H1 (cell line): ENCODE data around the gene TSEN2. TPM values are rescaled to one million over a fixed set of nuclear protein-coding genes. Genes with fewer than 3 reads are reported as not detected.

ENCODE experiments used
- CTCF ChIA-PET: fragments of 300-600 bp; sonication (Branson Sonifier 250); formaldehyde crosslinking; loops from one replicate; lab custom pipeline; 2021; ENCODE audit not compliant: partially characterized antibody; lab: Charles Lee
- POLR2A ChIA-PET: fragments of 300-600 bp; sonication (Branson Sonifier 250); formaldehyde crosslinking; loops from one replicate; lab custom pipeline; 2021; ENCODE audit warnings: inconsistent platforms; ENCODE audit not compliant: partially characterized antibody; lab: Charles Lee
- DNase-seq, 2 experiments: peaks; one replicate each; pipeline versions ENCODE4 v3.0.0 to v3.0.0-alpha.2; 2010 to 2022; ENCODE audit warnings: low spot score in 2 of 2, low read depth in 1 of 2, mixed read lengths in 1 of 2
- FAIRE-seq: peaks from 2 replicates; lab custom pipeline; 2011; peaks lifted over from hg19 to GRCh38; lab: Jason Lieb, UNC
- H2AFZ ChIP-seq: 2 replicates; pipeline ENCODE4 v1.8.1; 2012; ENCODE audit warnings: low read length, inconsistent platforms
- H2AK5ac ChIP-seq: 2 replicates; pipeline ENCODE4 v1.6.1; 2013; ENCODE audit warnings: low read depth, low read length
- H2BK120ac ChIP-seq: replicated peaks from 2 replicates; pipeline ENCODE3; 2013; ENCODE audit warnings: low read depth, low read length, inconsistent platforms
- H2BK12ac ChIP-seq: 2 replicates; pipeline ENCODE4 v1.6.1; 2013; ENCODE audit warnings: low read depth, low read length
- H2BK15ac ChIP-seq: 2 replicates; pipeline ENCODE4 v1.6.1; 2013; ENCODE audit warnings: low read length
- H2BK20ac ChIP-seq: 2 replicates; pipeline ENCODE4 v1.6.1; 2013; ENCODE audit warnings: low read length
- H2BK5ac ChIP-seq: 2 replicates; pipeline ENCODE4 v1.6.1; 2013; ENCODE audit warnings: low read depth, low read length
- H3K14ac ChIP-seq: 2 replicates; pipeline ENCODE4 v1.6.1; 2013; ENCODE audit warnings: inconsistent platforms; ENCODE audit not compliant: insufficient read length
- H3K18ac ChIP-seq: 2 replicates; pipeline ENCODE4 v1.6.1; 2013; ENCODE audit warnings: low read length; ENCODE audit errors: extremely low read depth
- H3K23ac ChIP-seq: 2 replicates; pipeline ENCODE4 v1.6.1; 2013; ENCODE audit warnings: inconsistent platforms; ENCODE audit not compliant: insufficient read length
- H3K23me2 ChIP-seq: 2 replicates; pipeline ENCODE4 v1.6.1; 2013; ENCODE audit warnings: low read depth, low read length
- H3K27ac ChIP-seq: 2 replicates; pipeline ENCODE4 v1.6.1; 2011; ENCODE audit warnings: low read depth, low read length, inconsistent platforms
- H3K27me3 ChIP-seq, 4 experiments: replicated peaks in 1 of 4; 1 replicate in 1 of 4; 2 replicates in 3 of 4; pipeline versions ENCODE4 v1.6.1 to v1.8.1; 2011 to 2013; ENCODE audit warnings: low read length in 3 of 4, mild to moderate bottlenecking in 3 of 4, inconsistent platforms in 2 of 4, mixed read lengths in 2 of 4, moderate library complexity in 1 of 4; ENCODE audit not compliant: control insufficient read depth in 3 of 4, insufficient read depth in 3 of 4; ENCODE audit errors: extremely low read depth in 1 of 4
- H3K36me3 ChIP-seq, 4 experiments: 2 replicates each; pipeline versions ENCODE4 v1.6.1 to v1.8.1; 2011 to 2013; ENCODE audit warnings: mild to moderate bottlenecking in 4 of 4, low read length in 3 of 4, moderate library complexity in 2 of 4, control low read depth in 1 of 4, inconsistent platforms in 1 of 4; ENCODE audit not compliant: insufficient read depth in 4 of 4, control insufficient read depth in 2 of 4
- H3K4ac ChIP-seq: replicated peaks from 2 replicates; pipeline ENCODE3; 2013; ENCODE audit warnings: low read length, low read depth, mixed read lengths, inconsistent platforms; ENCODE audit not compliant: insufficient read length
- H3K4me1 ChIP-seq, 4 experiments: replicated peaks in 1 of 4; 1 replicate in 1 of 4; 2 replicates in 3 of 4; pipeline versions ENCODE4 v1.6.1 to v1.8.1; 2011 to 2013; ENCODE audit warnings: low read length in 3 of 4, inconsistent platforms in 2 of 4, mixed read lengths in 1 of 4; ENCODE audit not compliant: insufficient read depth in 4 of 4, control insufficient read depth in 3 of 4
- H3K4me2 ChIP-seq, 2 experiments: 2 replicates each; pipeline versions ENCODE4 v1.6.1 to v1.8.1; 2011 to 2013; ENCODE audit warnings: low read depth in 2 of 2, low read length in 2 of 2, control low read depth in 1 of 2, inconsistent platforms in 1 of 2, mild to moderate bottlenecking in 1 of 2; ENCODE audit not compliant: insufficient read depth in 1 of 2
- H3K4me3 ChIP-seq, 4 experiments: fragments of 200-600, 300-600 bp in 1 of 4; sonication (generic), shearing (Covaris generic), sonication (Bioruptor Twin) in 1 of 4; 2 replicates each; pipeline versions ENCODE4 v1.5.1 to v1.8.1; 2011 to 2016; ENCODE audit warnings: low read length in 4 of 4, low read depth in 3 of 4, control low read depth in 2 of 4, inconsistent platforms in 2 of 4, mild to moderate bottlenecking in 2 of 4, mixed read lengths in 1 of 4, moderate library complexity in 1 of 4; ENCODE audit not compliant: insufficient read depth in 2 of 4; ENCODE audit errors: extremely low read depth in 1 of 4
- H3K56ac ChIP-seq: replicated peaks from 2 replicates; pipeline ENCODE3; 2013; ENCODE audit warnings: low read depth, mild to moderate bottlenecking, mixed read lengths, low read length, inconsistent platforms; ENCODE audit not compliant: insufficient read length
- H3K79me1 ChIP-seq: 2 replicates; pipeline ENCODE4 v1.6.1; 2013; ENCODE audit warnings: low read depth, low read length, control low read depth
- H3K79me2 ChIP-seq, 2 experiments: 2 replicates each; pipeline versions ENCODE4 v1.6.1 to v1.8.1; 2012 to 2013; ENCODE audit warnings: low read length in 2 of 2, mild to moderate bottlenecking in 2 of 2, inconsistent platforms in 1 of 2; ENCODE audit not compliant: insufficient read depth in 2 of 2, control insufficient read depth in 1 of 2
- H3K9ac ChIP-seq, 4 experiments: replicated peaks in 1 of 4; 1 replicate in 1 of 4; 2 replicates in 3 of 4; pipeline versions ENCODE4 v1.6.1 to v1.8.1; 2011 to 2013; ENCODE audit warnings: low read depth in 3 of 4, low read length in 3 of 4, control low read depth in 2 of 4, mild to moderate bottlenecking in 2 of 4, moderate library complexity in 2 of 4, inconsistent platforms in 1 of 4; ENCODE audit errors: extremely low read depth in 1 of 4
- H3K9me3 ChIP-seq, 2 experiments: 2 replicates each; pipeline versions ENCODE4 v1.6.1 to v1.8.1; 2012 to 2013; ENCODE audit warnings: mild to moderate bottlenecking in 2 of 2, moderate library complexity in 2 of 2, control low read depth in 1 of 2, inconsistent platforms in 1 of 2, low read depth in 1 of 2, low read length in 1 of 2, mixed read lengths in 1 of 2; ENCODE audit not compliant: insufficient read depth in 2 of 2
- H4K20me1 ChIP-seq, 2 experiments: replicated peaks in 1 of 2; 2 replicates each; pipeline versions ENCODE3 to v1.8.1; 2011 to 2013; ENCODE audit warnings: inconsistent platforms in 2 of 2, low read length in 2 of 2, mild to moderate bottlenecking in 1 of 2; ENCODE audit not compliant: insufficient read depth in 2 of 2, control insufficient read depth in 1 of 2
- H4K5ac ChIP-seq: 2 replicates; pipeline ENCODE4 v1.6.1; 2013; ENCODE audit warnings: low read length, low read depth, mixed read lengths, inconsistent platforms; ENCODE audit not compliant: insufficient read length
- H4K8ac ChIP-seq: 2 replicates; pipeline ENCODE4 v1.8.0; 2013; ENCODE audit warnings: mild to moderate bottlenecking, moderate library complexity, low read length, inconsistent platforms; ENCODE audit not compliant: insufficient read depth; ENCODE audit errors: extremely low read depth
- H4K91ac ChIP-seq: replicated peaks from 2 replicates; pipeline ENCODE3; 2013; ENCODE audit warnings: low read length, mixed read lengths, inconsistent platforms; ENCODE audit not compliant: insufficient read length
- MAX ChIP-seq: IDR thresholded peaks from 2 replicates; pipeline ENCODE4 v1.6.1; 2012; ENCODE audit warnings: inconsistent platforms
- POLR2AphosphoS5 ChIP-seq: IDR thresholded peaks from 2 replicates; pipeline ENCODE4 v1.6.1; 2011; ENCODE audit warnings: low read depth, low read length
- WGBS, 2 experiments: shearing (Covaris generic) in 1 of 2; methylation state at CpG; one replicate each; pipeline versions ENCODE4 v1.1.6 to v1.1.7; 2013 to 2015; ENCODE audit warnings: low lambda C conversion rate in 2 of 2, mixed read lengths in 2 of 2, inconsistent platforms in 1 of 2, low coverage in 1 of 2, missing lambda C conversion rate in 1 of 2; ENCODE audit not compliant: insufficient replicate concordance in 2 of 2, insufficient coverage in 1 of 2, insufficient read length in 1 of 2; ENCODE audit errors: extremely low coverage in 1 of 2, missing lambda C conversion rate in 1 of 2; 5-methylcytosine and 5-hydroxymethylcytosine counted together
- polyA plus RNA-seq, 7 experiments: library from polyadenylated mRNA; depleted of rRNA in 3 of 7; stranded (reverse) in 5 of 7; unstranded in 2 of 7; fragments of >200 nt in 5 of 7; fragments of 200-250 nt in 2 of 7; gene quantifications; 1 replicate in 5 of 7; 2 replicates in 1 of 7; 4 replicates in 1 of 7; pipeline versions ENCODE4 v1.2.1 to v1.2.3, GENCODE V29; 2011 to 2013; ENCODE audit warnings: missing spikeins in 2 of 7, mixed read lengths in 2 of 7
- total RNA-seq: library from RNA; stranded (reverse); fragmentation: NEBNext Ultra II Directional; extraction: Animal tissue kit (Norgen Biotek cat#: 25700); gene quantifications from 2 replicates; pipeline ENCODE4 v1.2.1, GENCODE V29; 2021
- TF ChIP-seq, protein P1 (sequence below): IDR thresholded peaks from 2 replicates; pipeline ENCODE4 v1.6.1; 2011; ENCODE audit warnings: low read length, improper control_type of control experiment

Gene TSEN2
- total and polyA plus RNA-seq, 2 of the 8 experiments (the other 6 are each of a cell fraction or from before 2014, with no cell fraction given), result 16.1 to 22.4 TPM

DNA sequence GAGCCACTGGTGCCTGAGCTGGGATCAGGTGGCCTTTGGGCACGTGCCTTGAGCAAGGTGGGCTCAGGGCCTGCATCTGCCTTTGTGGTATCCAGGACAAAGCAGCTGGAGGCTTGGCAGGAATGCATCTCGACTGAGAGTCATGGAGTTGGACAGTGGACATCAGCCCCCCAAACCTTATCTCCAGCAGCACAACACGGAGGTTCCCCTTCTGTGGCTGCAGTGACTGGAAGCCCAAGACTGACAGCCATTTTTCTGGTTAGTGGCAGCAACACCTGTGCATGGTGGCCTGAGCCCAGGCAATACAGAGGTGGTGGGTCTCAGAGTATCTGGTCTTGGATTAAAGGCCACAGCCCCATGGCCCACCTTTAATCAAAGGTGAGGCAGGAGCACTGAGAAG lies 27.8 kb upstream of the TSEN2 start:
- Histone ChIP-seq H3K4me1 (no peaks in the 10 kb centered on the region; a peak in 1 of 7 replicates), H4K91ac (no peak overlapping the region), H2AFZ (no peak overlapping the region), H3K4me3 (no peak overlapping the region), H3K9ac (no peak overlapping the region), H2BK15ac (no peak overlapping the region), H4K5ac (no peak overlapping the region), H3K18ac (no peak overlapping the region), H2BK120ac (no peak overlapping the region), H3K27me3 (no peaks in the 10 kb centered on the region), H3K23me2 (no peaks in the 10 kb centered on the region), H3K4me2 (no peak overlapping the region), H3K56ac (no peak overlapping the region), H3K79me2 (no peaks in the 10 kb centered on the region), H3K79me1 (no peaks in the 10 kb centered on the region), H2BK20ac (no peak overlapping the region), H2AK5ac (no peak overlapping the region), H4K20me1 (no peaks in the 10 kb centered on the region), H3K9me3 (no peaks in the 10 kb centered on the region), H4K8ac (no peak overlapping the region), H3K14ac (no peak overlapping the region), H2BK12ac (no peak overlapping the region), H3K4ac (no peak overlapping the region), H3K36me3 (no peaks in the 10 kb centered on the region), H3K27ac (no peak overlapping the region), H2BK5ac (no peak overlapping the region), H3K23ac (no peak overlapping the region)
- ChIA-PET CTCF (interaction anchor here (4.6 kb wide), 1 partner anchor 15 kb away, joined by 25 read pairs; no protein-coding TSS in a partner anchor), POLR2A (interaction anchor here (1.6 kb wide), 1 partner anchor 28 kb away, joined by 7 read pairs; the partner anchor contains the start of gene TSEN2)
- DNase-seq (no peak), FAIRE-seq (no peak)
- WGBS, 2 experiments, result 93% methylated on average over 3 of the region's 3 CpGs; no CpG with 5 or more reads in 1 of the 2 experiments
- TF ChIP-seq, protein P1, sequence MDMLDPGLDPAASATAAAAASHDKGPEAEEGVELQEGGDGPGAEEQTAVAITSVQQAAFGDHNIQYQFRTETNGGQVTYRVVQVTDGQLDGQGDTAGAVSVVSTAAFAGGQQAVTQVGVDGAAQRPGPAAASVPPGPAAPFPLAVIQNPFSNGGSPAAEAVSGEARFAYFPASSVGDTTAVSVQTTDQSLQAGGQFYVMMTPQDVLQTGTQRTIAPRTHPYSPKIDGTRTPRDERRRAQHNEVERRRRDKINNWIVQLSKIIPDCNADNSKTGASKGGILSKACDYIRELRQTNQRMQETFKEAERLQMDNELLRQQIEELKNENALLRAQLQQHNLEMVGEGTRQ, result no peak
- TF ChIP-seq MAX (no peak), POLR2AphosphoS5 (no peak)
